NCI-H2029 treated with DMSO at 0.1 percent for 48 hours (cell line): ENCODE results near the gene CDC34.

Experiments used
- DNase-seq: peaks from one replicate; lab custom pipeline; 2025; lab: John Stamatoyannopoulos, UW

Gene CDC34

GRCh38 chr19:497491-497868 lies 34.1 kb upstream of the CDC34 start:
- no peak for DNase-seq

GRCh38 chr19:497869-498510 lies 33.6 kb upstream of the CDC34 start:
- DNase-seq = no peak

GRCh38 chr19:498511-498891 lies 33.1 kb upstream of the CDC34 start:
- no peak for DNase-seq

GRCh38 chr19:498977-499623 lies 32.5 kb upstream of the CDC34 start:
- no peak for DNase-seq

DNA sequence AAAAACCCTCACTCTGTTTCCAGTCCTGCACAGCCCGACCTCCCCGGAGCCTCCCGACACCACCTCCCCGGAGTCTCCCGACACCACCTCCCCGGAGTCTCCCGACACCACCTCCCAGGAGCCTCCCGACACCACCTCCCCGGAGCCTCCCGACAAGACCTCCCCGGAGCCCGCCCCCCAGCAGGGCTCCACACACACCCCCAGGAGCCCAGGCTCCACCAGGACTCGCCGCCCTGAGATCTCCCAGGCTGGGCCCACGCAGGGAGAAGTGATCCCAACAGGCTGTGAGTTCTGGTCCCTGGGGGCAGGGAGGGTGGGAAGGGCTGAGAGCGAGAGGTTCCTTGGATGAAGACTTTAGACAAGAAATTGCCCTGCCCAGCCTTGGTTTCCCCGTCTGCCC lies 29.9 kb upstream of the CDC34 start:
- no peak for DNase-seq

DNA sequence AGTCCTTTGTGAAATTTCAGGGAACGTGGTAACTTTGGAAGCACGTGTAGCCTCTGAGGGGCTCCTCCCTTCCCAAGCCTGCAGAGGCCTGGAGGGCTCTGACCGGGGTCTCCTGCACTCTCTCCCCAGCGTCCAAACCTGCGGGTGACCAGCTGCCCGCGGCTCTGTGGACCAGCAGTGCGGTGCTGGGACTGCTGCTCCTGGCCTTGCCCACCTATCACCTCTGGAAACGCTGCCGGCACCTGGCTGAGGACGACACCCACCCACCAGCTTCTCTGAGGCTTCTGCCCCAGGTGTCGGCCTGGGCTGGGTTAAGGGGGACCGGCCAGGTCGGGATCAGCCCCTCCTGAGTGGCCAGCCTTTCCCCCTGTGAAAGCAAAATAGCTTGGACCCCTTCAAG lies 26.9 kb upstream of the CDC34 start:
- DNase-seq = no peak

GRCh38 chr19:506404-507285 lies 24.9 kb upstream of the CDC34 start:
- peak; percentile 82 for DNase-seq

GRCh38 chr19:507286-508203 lies 24.0 kb upstream of the CDC34 start, which contains the start of gene TPGS1:
Gene TPGS1, plus strand, starts transcription at chr19:507497. Its CDS starts 10 bp downstream, at chr19:507507.
- DNase-seq = peak; percentile 97

- DNase-seq = no peak
Observed at GRCh38 chr19:508204-509150, 23.1 kb upstream of the CDC34 start.

- peak; percentile 59 for DNase-seq
Observed at GRCh38 chr19:510606-511100, 20.9 kb upstream of the CDC34 start.

- peak; percentile 97 for DNase-seq
Observed at GRCh38 chr19:511101-511851, 20.3 kb upstream of the CDC34 start.

- no peak for DNase-seq
Observed at GRCh38 chr19:512547-513365, 18.8 kb upstream of the CDC34 start.

- no peak for DNase-seq
Observed at GRCh38 chr19:513368-514165, 18.0 kb upstream of the CDC34 start.

- no peak for DNase-seq
Observed at GRCh38 chr19:514166-514663, 17.3 kb upstream of the CDC34 start.

DNA sequence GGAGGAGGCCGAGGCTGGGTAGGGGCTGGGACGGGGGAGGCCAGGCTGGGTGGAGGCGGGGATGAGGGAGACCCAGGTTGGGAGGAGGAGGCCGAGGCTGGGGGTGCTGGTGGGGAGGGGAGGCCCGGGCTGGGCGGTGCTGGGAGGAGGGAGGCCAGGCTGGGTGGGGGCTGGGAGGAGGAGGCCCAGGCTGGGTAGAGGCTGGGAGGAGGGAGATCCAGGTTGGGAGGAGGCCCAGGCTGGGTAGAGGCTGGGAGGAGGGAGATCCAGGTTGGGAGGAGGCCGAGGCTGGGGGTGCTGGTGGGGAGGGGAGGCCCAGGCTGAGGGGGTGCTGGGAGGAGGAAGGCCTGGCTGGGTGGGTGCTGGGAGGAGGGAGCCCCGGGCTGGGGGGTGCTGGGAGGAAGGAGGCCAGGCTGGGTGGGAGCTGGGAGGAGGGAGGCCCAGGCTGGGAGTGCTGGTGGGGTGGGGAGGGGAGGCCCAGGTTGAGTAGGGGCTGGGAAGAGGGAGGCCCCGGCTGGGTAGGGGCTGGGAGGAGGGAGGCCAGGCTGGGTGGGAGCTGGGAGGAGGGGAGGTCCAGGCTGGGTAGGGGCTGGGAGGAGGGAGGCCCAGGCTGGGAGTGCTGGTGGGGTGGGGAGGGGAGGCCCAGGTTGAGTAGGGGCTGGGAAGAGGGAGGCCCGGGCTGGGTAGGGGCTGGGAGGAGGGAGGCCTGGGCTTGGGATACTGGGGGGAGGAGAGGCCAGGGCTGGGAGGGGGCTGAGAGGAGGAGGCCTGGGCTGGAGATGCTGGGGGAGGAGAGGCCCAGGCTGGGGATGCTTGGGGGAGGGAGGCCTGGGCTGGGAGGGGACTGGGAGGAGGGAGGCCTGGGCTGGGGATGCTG lies 13.6 kb upstream of the CDC34 start:
- no peak for DNase-seq

DNA sequence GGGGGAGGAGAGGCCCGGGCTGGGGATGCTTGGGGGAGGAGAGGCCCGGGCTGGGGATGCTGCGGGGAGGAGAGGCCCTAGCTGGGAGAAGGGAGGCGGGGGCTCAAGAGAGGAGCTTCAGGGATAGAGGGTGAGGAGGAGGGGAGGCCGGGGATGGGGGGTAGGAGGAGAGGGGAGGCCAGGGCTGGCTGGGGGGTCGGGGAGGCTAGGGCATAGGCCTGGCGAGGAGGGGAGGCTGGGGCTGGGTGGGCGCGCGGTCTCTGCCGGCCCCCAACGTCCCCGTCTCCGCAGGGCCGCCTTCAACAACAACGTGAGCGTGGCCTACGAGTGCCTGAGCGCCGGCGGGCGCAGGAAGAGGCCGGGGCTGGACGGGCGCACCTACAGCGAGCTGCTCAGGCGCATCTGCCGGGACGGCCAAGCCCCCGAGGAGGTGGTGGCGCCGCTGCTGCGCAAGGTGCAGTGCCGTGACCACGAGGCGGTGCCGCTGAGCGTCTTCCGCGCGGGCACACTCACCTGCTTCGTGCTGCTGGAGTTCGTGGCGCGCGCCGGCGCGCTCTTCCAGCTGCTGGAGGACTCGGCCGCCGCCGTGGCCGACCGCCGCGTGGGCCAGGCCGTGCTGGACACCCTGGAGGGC lies 12.8 kb upstream of the CDC34 start:
- DNase-seq = no peak
